Effector CD8-positive, alpha-beta T cell (primary cell): ENCODE results near the gene PGR.
"Not testable (repeated sequence)": the region's sequence is repeated elsewhere in the genome, so short reads cannot be mapped to it uniquely, and the experiment has no call there.

Experiments
- DNase-seq: peaks from one replicate; lab custom pipeline; 2025; lab: John Stamatoyannopoulos, UW

The PGR gene

DNA sequence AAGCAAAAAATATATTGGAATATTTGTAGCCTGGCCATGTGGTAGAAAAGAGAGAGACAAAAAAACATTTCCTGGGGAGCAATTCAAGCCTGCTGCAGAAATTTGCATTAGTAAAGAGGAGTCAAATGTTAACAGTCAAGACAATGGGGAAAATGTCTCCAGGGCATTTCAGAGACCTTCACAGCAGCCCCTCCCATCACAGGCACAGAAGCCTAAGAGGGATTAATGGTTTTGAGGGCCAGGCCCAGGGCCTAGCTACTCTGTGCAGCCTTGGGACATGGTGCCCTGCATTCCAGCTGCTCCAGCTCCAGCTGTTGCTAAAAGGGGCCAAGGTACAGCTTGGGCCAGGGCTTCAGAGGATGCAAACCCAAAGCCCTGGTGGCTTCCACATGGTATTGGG is 46.8 kb downstream of the PGR start:
- DNase-seq, result no peak

- DNase-seq, result no peak
Measured at GRCh38 chr11:101063706-101064105, 65.9 kb downstream of the PGR start.

GRCh38 chr11:101061606-101062005 is 68.0 kb downstream of the PGR start:
- no peak for DNase-seq

GRCh38 chr11:101059331-101059730 is 70.3 kb downstream of the PGR start:
- DNase-seq, result no peak

- no peak for DNase-seq
Measured at GRCh38 chr11:101053492-101053891, 76.1 kb downstream of the PGR start.

DNA sequence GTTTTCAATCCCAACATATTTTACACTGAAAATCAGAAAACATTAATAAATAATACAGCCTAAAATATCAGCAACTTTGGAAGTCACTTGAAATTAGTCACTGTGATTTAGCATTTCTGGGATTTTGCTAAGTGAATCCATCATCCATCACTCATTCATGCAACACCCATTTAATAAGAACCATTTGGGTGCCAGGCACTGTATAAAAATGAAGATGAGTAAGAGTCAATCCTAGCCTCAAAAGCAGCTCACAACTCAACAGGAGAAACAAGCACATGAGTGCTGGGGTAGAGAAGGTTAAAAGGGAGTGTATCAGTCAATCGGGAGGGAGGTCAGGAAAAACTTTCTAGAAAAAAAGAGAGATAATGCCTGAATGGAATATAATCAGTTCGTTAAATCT is 77.9 kb downstream of the PGR start:
- no peak for DNase-seq

DNA sequence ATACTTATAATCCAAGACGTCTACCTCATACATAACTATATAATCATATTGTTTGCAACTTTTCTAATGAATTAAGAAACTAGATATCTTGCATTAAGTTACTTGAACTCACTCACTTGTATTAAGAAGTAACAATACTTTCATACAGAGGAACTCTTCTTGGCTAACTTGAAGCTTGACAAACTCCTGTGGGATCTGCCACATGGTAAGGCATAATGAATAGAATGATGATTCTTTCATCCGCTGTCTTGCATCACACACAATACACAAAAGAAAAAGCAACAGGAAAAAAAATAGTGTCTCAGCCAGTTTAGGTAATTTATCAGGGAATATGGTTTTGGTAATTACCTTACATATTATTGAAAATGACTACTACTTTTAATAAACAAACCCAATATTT is 79.8 kb downstream of the PGR start:
- no peak for DNase-seq

- DNase-seq, result no peak
Measured at GRCh38 chr11:101049123-101049522, 80.5 kb downstream of the PGR start.

- DNase-seq, result no peak
Measured at GRCh38 chr11:101048479-101048878, 81.1 kb downstream of the PGR start.

DNA sequence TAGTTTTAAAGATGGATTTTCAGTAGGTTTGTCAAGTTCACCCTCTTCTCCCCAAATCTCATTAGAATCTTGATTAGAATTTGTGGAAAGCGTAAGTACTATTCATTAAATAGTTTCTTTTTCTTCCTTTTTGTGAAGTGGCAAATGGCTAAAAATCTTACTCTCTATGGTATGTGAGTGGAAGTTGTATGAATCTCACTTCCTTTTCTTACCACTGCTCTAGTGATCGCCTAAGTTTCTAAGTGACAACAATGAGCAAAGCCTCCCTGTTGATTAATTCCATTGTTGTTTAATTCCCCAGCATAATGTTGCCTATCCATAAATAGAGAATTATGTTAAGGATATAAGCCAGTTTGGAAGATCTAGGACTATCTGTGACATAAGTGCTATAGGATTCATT is 82.7 kb downstream of the PGR start:
- DNase-seq, result no peak

GRCh38 chr11:101045415-101045814 is 84.2 kb downstream of the PGR start:
- DNase-seq, result no peak

DNA sequence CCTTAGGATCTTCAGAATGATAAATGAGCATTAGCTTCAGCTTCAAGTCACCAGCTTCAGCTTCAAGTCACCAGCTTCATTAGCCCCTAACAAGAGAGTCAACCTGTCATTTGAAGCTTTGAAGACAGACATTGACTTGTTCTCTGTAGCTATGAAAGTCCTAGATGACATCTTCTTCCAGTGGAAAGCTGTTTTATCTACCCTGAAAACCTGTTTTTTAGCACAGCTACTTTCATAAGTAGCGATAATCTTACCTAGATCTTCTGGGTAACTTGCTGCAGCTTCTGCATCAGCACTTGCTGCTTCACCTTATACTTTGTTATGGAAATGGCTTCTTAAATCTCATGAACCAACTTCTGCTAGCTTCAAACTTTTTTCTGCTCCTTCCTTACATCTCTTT is 85.7 kb downstream of the PGR start:
- no peak for DNase-seq

DNA sequence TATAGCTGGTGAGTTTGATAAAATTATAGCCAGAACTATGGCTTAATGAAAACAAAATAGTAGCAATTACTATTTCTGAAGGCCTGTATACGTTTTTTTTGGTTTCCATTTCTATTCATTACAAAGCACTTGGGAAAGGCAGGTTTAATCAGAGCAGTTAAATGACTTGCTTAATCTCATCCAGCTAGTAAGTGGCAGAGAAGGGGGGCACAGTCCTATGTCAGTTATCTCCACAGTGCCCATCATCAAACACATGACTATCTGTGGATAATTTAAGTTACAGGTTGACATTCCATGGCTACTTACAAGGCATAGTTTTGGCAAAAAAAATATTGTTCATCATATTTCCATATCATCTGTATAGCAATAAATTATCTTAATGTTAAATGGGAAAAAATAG is 93.7 kb downstream of the PGR start:
- DNase-seq, result no peak

DNA sequence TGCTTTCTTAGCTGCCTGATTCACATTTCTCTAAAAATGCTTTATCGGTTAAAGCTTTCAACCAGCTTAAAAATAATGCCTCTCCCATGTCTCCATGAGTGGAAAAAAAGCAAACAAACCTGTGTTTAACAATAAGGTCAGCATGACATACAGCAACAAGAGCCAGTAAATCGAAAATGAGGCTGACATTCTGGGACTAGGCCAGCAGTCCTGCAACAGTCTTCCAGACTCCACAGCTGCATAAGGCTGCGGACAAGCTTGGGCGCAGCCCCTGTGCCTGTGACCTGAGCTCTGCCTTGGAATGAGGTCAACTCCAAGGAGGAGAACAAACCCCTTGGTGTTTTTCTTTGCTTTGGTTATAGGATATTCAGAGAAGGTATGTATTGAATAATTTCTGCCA is 95.5 kb downstream of the PGR start:
- DNase-seq, result no peak

DNA sequence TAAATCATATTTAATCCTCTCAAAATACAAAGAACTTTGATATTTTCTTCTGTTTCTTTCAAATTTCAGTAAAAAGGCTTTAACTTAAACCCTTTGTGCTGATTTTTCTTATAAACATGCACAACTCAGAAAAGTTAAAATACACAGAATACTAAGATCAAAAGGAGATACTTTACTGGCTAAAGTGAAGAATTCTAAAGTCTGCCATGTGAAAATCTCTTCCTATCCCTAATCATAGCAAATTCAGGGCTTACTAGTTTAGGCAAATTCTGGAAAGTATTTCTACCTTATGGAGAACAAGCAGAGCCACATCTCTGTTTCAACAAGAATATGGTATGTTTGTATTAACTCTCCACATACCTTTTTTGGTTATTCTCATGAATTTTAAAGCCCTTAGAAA is 96.6 kb downstream of the PGR start:
- DNase-seq, result no peak

DNA sequence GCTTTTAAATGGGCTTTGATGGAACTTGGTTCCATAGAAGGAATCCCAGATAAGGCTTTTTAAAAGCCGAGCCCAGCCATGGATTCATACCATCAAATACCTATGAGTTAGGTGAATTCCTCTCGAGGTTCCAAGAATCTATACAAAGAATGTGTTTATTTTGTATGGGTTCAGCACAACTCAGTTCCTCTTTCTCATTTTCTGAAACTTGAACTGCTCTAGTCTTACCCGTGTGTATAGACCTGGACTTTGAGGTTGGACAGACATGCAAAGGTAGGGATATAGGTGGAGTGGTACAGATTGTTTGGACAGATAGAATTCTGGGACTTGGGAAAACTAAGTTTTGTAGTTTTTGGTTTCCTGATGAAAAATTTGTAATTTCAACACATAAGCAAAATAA is 97.9 kb downstream of the PGR start:
- DNase-seq, result no peak

GRCh38 chr11:101030692-101031091 is 98.9 kb downstream of the PGR start:
- no peak for DNase-seq

GRCh38 chr11:101030015-101030414 is 99.6 kb downstream of the PGR start:
- no peak for DNase-seq

GRCh38 chr11:101028644-101029043 is 101.0 kb downstream of the PGR start:
- DNase-seq, result no peak

- DNase-seq, result no peak
Measured at GRCh38 chr11:101022256-101022655, 107.4 kb downstream of the PGR start.

DNA sequence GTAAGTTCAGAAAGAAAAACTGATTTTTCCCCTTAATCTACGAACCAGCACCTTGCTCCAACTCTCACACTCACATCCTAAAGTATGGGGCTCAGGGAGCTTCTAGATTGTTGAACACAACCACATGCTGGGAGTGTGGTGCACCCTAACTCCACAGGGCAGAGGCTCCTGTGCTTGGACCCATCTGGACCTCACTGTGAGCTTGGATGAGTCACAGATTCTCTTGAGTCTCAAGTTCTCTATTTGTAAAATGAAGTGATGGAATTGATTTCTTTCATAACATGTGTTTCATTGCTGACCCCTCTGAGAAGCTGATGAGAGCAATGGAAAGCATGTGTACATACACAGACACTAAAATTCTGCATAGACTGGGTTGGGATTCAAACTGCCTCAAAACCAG is 109.7 kb downstream of the PGR start:
- no peak for DNase-seq

GRCh38 chr11:101014600-101015285 is 114.9 kb downstream of the PGR start:
- no peak for DNase-seq

DNA sequence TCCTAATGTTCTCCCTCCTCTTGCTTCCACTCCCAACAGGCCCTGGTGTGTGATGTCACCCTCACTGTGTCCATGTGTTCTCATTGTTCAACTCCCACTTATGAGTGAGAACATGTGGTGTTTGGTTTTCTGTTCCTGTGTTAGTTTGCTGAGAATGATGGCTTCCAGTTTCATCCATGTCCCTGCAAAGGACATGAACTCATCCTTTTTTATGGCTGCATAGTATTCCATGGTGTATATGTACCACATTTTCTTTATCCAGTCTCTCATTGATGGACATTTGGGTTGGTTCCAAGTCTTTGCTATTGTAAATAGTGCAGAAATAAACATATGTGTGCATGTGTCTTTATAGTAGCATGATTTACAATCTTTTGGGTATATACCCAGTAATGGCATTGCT is 115.9 kb downstream of the PGR start:
- not testable (repeated sequence) for DNase-seq

DNA sequence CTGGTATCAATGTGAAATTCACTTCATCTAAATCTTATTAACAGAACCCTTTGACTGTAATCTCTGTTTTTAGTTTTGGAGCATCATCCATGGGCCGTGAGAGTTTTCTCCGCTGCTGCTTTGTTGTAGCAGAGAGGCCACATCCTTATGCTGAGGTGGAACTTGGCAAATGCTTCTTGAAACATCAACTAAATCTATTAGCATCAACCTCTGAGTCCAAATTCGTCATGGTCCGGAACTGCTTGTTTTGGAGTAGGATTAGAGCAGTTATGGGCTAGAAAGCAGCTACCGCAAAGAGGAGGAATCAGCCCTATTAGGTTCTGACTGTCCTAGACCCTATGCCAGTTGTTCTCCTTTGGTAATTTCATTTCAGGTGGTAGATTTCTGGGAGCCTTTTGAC is 117.7 kb downstream of the PGR start:
- DNase-seq, result no peak

DNA sequence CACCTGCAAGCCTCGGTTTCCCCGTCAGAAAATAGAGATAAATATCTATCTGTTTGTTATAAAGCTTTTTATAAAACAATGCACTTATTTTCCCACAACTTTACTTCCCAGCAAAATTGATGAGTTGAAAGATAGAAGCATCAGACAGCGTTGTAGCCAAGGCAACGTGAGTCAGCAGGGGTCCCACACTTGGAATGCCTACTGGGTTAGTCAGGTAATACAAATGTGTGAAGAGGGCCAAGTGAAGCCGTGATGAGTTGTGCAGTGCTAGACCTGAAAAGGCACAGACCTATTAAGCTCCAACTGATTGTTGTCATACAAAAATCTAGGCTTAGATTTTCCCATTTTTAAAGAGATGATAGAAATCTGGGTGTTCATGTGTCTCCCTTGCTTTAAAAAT is 118.7 kb downstream of the PGR start:
- no peak for DNase-seq
